VCaP (cell line): ENCODE measurements around the gene MRPS12.
"Not testable (repeated sequence)": the region's sequence is repeated elsewhere in the genome, so short reads cannot be mapped to it uniquely, and the experiment has no call there.

ENCODE experiments used
- H3K27ac ChIP-seq: fragments of 450-650 bp; 2 replicates; pipeline ENCODE4 v1.5.1; 2017
- CTCF ChIP-seq: fragments of 450-650 bp; conservative IDR thresholded peaks from 2 replicates; pipeline ENCODE4 v1.5.1; 2017; ENCODE audit warnings: mild to moderate bottlenecking, moderate library complexity

MRPS12 gene

DNA sequence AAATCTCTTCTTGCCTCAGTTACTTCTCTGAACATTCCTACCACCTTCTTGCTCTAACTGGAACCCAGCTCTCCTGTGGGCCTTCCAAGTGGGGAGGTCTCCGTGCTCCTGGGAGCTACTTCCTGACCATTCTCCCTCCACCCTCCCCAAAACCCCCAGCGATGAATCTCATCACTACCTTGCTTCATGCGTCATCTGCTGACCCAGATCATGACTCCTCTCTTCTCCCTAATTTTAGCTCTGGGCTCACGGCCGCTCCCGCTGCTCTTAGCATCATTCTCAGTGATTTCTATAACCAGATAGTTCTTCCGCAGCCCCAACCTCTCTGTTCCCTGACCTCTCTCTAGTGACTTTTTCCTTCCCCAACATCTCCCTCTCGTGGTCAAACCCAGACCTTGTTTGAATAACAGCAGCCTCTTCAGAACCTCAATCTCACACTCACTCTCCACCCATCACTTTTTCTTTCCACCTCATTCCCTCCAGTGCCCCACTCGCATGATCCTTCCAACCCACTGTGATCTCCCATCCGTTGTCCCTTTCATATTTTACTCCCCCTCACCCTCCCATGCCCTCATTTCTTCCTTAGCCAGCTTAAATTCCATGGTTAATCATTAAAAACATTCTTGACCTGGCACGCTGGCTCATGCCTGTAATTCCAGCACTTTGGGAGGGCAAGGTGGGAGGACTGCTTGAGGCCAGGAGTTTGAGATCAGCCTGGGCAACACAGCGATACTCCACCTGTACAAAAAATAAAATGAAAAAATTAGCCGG is 21.8 kb downstream of the MRPS12 start:
- peak; percentile 85 for TF ChIP-seq CTCF
- H3K27ac ChIP-seq = peak overlapping the region; percentile 13; the same call in 1 of the 2 replicates

DNA sequence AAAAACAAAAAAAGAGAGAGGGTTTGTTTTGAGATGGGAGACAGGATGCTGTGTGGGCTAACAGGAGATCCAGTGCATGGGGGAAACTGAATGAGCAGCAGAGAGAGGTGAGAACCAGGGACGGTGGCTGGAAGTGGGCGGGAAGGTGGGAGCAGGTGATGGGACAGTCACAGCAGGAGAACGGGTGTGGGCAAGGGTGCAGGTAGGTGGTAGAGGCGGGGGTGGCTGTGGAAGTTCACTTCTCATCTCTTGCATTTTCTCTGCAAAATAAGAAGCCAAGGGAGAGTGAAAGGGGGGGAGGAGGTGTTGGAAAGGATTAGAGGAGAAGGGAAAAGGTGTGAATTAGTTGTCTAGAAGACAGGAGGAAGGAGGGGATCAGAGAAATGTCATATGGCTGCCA is 22.9 kb downstream of the MRPS12 start:
- no peak overlapping the region for H3K27ac ChIP-seq
- no peak for TF ChIP-seq CTCF

- no peak for TF ChIP-seq CTCF
- H3K27ac ChIP-seq = no peak overlapping the region
These were observed 25.5 kb downstream of the MRPS12 start for GRCh38 chr19:38956264-38956663.

DNA sequence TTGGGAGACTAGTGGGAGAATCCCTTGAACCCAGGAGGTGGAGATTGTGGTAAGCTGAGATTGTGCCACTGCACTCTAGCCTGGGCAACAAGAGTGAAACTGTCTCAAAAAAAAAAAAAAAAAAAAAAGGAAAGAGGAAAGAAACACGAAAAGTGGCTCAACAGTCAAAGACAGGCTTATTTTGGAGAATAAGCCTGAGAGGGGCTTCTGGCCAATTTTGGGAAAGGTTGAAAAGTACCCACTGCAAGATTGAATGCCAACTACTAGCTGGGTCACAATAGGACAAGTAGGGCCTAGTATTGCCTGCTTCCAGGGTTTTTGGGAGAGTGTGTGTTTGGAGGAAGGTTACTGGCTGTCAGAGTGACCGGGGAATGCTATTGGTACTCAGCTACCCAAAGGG is 27.6 kb downstream of the MRPS12 start:
- no peak for TF ChIP-seq CTCF
- H3K27ac ChIP-seq = no peak overlapping the region

DNA sequence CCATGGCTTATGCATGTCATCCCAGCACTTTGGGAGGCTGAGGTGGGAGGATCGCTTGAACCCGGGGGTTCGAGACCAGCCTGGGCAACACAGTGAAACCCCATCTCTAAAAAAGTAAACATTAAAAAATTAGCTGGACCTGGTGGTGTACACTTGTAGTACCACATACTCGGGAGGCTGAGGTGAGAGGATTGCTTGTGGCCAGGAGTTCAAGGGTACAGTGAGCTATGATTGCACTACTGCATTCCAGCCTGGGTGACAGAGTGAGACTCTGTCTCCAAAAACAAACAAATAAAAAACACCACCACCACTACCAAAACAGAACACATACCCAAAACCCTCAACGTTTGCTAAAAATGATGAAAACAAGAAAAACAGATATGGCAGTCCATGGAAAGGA is 28.9 kb downstream of the MRPS12 start:
- no peak overlapping the region for H3K27ac ChIP-seq
- TF ChIP-seq CTCF = no peak

- no peak for TF ChIP-seq CTCF
- H3K27ac ChIP-seq = no peak overlapping the region
These were observed 34.0 kb downstream of the MRPS12 start for GRCh38 chr19:38964738-38965137.

DNA sequence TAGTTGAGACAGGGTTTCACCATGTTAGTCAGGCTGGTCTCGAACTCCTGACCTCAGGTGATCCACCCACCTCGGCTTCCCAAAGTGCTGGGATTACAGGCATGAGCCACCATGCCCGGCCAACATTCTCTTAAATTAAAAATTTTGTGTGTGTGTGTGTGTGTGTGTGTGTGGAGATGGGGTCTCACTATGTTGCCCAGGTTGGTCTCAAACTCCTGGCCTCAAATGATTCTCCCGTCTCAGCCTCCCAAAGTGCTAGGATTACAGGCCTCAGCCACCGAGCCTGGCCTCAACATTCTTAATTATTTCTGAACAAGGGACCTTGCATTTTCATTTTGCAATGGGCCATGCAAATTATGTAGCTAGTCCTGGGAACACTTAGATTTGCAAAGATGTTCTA is 35.4 kb downstream of the MRPS12 start:
- not testable (repeated sequence) for H3K27ac ChIP-seq

DNA sequence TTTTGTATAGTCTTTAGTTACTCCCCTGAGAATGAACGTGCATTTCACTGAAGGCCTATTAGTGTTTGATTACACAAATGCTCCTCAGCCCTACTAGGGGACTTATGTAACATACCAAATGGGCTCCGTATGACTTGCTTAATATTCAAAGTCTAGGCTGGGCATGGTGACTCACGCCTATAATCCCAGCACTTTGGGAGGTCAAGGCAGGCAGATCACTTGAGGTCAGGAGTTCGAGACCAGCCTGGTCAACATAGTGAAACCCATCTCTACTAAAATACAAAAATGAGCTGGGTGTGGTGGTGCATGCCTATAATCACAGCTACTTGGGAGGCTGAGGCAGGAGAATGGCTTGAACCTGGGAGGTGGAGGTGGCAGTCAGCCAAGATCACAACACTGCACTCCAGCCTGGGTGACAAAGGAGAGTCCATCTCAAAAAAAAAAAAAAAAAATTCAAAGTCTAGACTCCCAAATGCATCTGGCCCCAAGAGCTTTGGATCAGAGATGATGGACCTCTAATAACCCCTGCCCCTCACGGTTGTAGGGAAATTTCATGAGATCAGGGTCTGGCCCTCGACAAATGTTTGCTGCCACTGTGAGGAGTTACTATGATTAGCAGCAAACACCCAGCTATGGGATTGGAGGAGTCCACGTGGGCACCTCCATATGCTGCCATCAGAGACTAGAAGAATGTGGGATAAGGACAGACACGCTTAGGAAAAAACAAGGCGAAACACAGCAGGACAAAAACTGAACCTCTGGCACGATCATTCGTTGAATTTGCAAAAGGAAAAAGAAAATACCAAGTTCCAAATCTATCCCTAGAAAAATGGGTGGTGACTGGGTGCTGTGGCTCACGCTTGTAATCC is 40.2 kb downstream of the MRPS12 start:
- H3K27ac ChIP-seq = no peak overlapping the region
- no peak for TF ChIP-seq CTCF
